NOMO-1 treated with dmso at 0.1 percent for 144 hours (cell line): ENCODE data around the gene ZNF346.
A peak's percentile ranks its signal among the peaks of the same experiment; 100 is the strongest.
"Not testable (repeated sequence)": the region's sequence is repeated elsewhere in the genome, so short reads cannot be mapped to it uniquely, and the experiment has no call there.

Experiments used
- DNase-seq: peaks from one replicate; lab custom pipeline; 2025; ENCODE audit not compliant: unreplicated experiment; lab: John Stamatoyannopoulos, UW

ZNF346 gene

GRCh38 chr5:177022386-177023302 is at the start of gene ZNF346:
TSS of gene ZNF346 (plus strand) at chr5:177022696. CDS start at chr5:177022739, 43 bp downstream.
- DNase-seq, result peak; percentile 90

- no peak for DNase-seq
These were observed 42.8 kb upstream of the ZNF346 start for GRCh38 chr5:176979669-176980068.

- DNase-seq, result no peak
These were observed 41.7 kb upstream of the ZNF346 start for GRCh38 chr5:176980818-176981217.

GRCh38 chr5:176983112-176983511 is 39.4 kb upstream of the ZNF346 start:
- DNase-seq, result not testable (repeated sequence)

- not testable (repeated sequence) for DNase-seq
These were observed 38.9 kb upstream of the ZNF346 start for GRCh38 chr5:176983593-176983992.

- not testable (repeated sequence) for DNase-seq
These were observed 38.3 kb upstream of the ZNF346 start for GRCh38 chr5:176984176-176984575.

GRCh38 chr5:176985516-176985915 is 37.0 kb upstream of the ZNF346 start:
- DNase-seq, result no peak

- DNase-seq, result no peak
These were observed 36.2 kb upstream of the ZNF346 start for GRCh38 chr5:176986280-176986679.

- DNase-seq, result no peak
These were observed 34.9 kb upstream of the ZNF346 start for GRCh38 chr5:176987583-176987982.

- not testable (repeated sequence) for DNase-seq
These were observed 29.4 kb upstream of the ZNF346 start for GRCh38 chr5:176993081-176993480.

- DNase-seq, result peak; percentile 96
These were observed 27.9 kb upstream of the ZNF346 start for GRCh38 chr5:176994460-176995121.

- DNase-seq, result no peak
These were observed 27.4 kb upstream of the ZNF346 start for GRCh38 chr5:176995122-176995490.

GRCh38 chr5:176995896-176996767 is 26.4 kb upstream of the ZNF346 start:
- no peak for DNase-seq

GRCh38 chr5:176996780-176997179 is 25.7 kb upstream of the ZNF346 start:
- DNase-seq, result no peak

GRCh38 chr5:176998828-176999227 is 23.7 kb upstream of the ZNF346 start:
- DNase-seq, result no peak

GRCh38 chr5:176999526-176999925 is 23.0 kb upstream of the ZNF346 start:
- DNase-seq, result not testable (repeated sequence)

GRCh38 chr5:177003649-177004048 is 18.8 kb upstream of the ZNF346 start:
- no peak for DNase-seq

- DNase-seq, result no peak
These were observed 17.5 kb upstream of the ZNF346 start for GRCh38 chr5:177004961-177005360.

- DNase-seq, result peak; percentile 55
These were observed 16.8 kb upstream of the ZNF346 start for GRCh38 chr5:177005619-177006264.

GRCh38 chr5:177006265-177006972 is 16.1 kb upstream of the ZNF346 start, which contains the start of gene UIMC1:
TSS of gene UIMC1 (minus strand) at chr5:177006779. CDS start at chr5:176982615, 24,164 bp downstream.
- peak; percentile 80 for DNase-seq
